GM23338 (cell line): Measurements from ENCODE around the gene OAS3. TPM values are rescaled to one million over a fixed set of nuclear protein-coding genes. Genes with fewer than 3 reads are reported as not detected.

Experiments
- ATAC-seq: fragments of 200-7000 bp; cut with Tn5 transposase; 3 replicates; pipeline ENCODE4 v1.9.1; 2020
- DNase-seq: peaks from one replicate; pipeline ENCODE4 v3.0.0-alpha.2; 2015; ENCODE audit warnings: low spot score
- H2AFZ ChIP-seq: fragments of 200-600 bp; sonication (generic); 2 replicates; pipeline ENCODE4 v1.8.0; 2016; ENCODE audit warnings: antibody characterized with exemption, mild to moderate bottlenecking, moderate library complexity
- H3F3A ChIP-seq: fragments of 200-600 bp; sonication (generic); replicated peaks from 2 replicates; pipeline ENCODE4 v1.8.0; 2017; ENCODE audit warnings: antibody characterized with exemption, mixed run types, low read depth
- H3K27ac ChIP-seq: fragments of 200-600 bp; sonication (generic); 2 replicates; pipeline ENCODE4 v1.6.1; 2016; ENCODE audit warnings: low read depth
- H3K27me3 ChIP-seq: fragments of 200-600 bp; sonication (generic); 2 replicates; pipeline ENCODE4 v1.8.0; 2016; ENCODE audit warnings: mild to moderate bottlenecking, mixed run types, moderate library complexity; ENCODE audit not compliant: insufficient read depth
- H3K36me3 ChIP-seq: fragments of 200-600 bp; sonication (generic); 2 replicates; pipeline ENCODE4 v1.8.0; 2016; ENCODE audit warnings: mild to moderate bottlenecking; ENCODE audit not compliant: insufficient read depth
- H3K4me1 ChIP-seq: fragments of 200-600 bp; sonication (generic); 2 replicates; pipeline ENCODE4 v1.8.0; 2016; ENCODE audit warnings: mild to moderate bottlenecking, moderate library complexity; ENCODE audit not compliant: insufficient read depth
- H3K4me2 ChIP-seq: fragments of 200-600 bp; sonication (generic); 2 replicates; pipeline ENCODE4 v1.7.1; 2017; ENCODE audit warnings: mixed run types
- H3K4me3 ChIP-seq: fragments of 200-600 bp; sonication (generic); 2 replicates; pipeline ENCODE4 v1.6.1; 2016; ENCODE audit warnings: mixed run types
- H3K79me2 ChIP-seq: fragments of 200-600 bp; sonication (generic); replicated peaks from 2 replicates; pipeline ENCODE4 v1.8.0; 2017; ENCODE audit warnings: mild to moderate bottlenecking; ENCODE audit not compliant: insufficient read depth
- H3K9me2 ChIP-seq: fragments of 200-600 bp; sonication (generic); 2 replicates; pipeline ENCODE4 v1.8.0; 2017; ENCODE audit not compliant: insufficient read depth
- H4K20me1 ChIP-seq: fragments of 200-600 bp; sonication (generic); replicated peaks from 2 replicates; pipeline ENCODE4 v1.8.0; 2017; ENCODE audit warnings: mild to moderate bottlenecking; ENCODE audit not compliant: insufficient read depth
- H3K27ac Mint-ChIP-seq: 2 replicates; pipeline ENCODE4 v1.8.0; 2020; ENCODE audit warnings: inconsistent platforms, mild to moderate bottlenecking, moderate library complexity, mixed read lengths
- H3K27me3 Mint-ChIP-seq: 3 replicates; pipeline ENCODE4 v1.8.0; 2022; ENCODE audit warnings: low read depth, mild to moderate bottlenecking, moderate library complexity, mixed read lengths, inconsistent platforms; ENCODE audit not compliant: insufficient read depth, poor library complexity
- H3K36me3 Mint-ChIP-seq: 3 replicates; pipeline ENCODE4 v1.8.0; 2021; ENCODE audit warnings: low read depth, mild to moderate bottlenecking, inconsistent platforms, moderate library complexity, mixed read lengths
- H3K4me1 Mint-ChIP-seq: 3 replicates; pipeline ENCODE4 v1.8.0; 2020; ENCODE audit warnings: mild to moderate bottlenecking, inconsistent platforms, mixed read lengths
- H3K4me3 Mint-ChIP-seq: 3 replicates; pipeline ENCODE4 v1.8.0; 2021; ENCODE audit warnings: moderate library complexity, mild to moderate bottlenecking, inconsistent platforms, mixed read lengths
- H3K9me3 Mint-ChIP-seq: 3 replicates; pipeline ENCODE4 v1.8.0; 2020; ENCODE audit warnings: moderate library complexity, mild to moderate bottlenecking, inconsistent platforms, mixed read lengths
- CREB1 ChIP-seq: fragments of 250-450 bp; sonication (Bioruptor Pico); IDR thresholded peaks from 2 replicates; pipeline ENCODE4 v1.5.0; 2020; ENCODE audit warnings: low read depth, mild to moderate bottlenecking, moderate library complexity
- EZH2 ChIP-seq: fragments of 200-600 bp; sonication (generic); IDR thresholded peaks from one replicate; pipeline ENCODE4 v1.8.0; 2017; ENCODE audit warnings: antibody characterized with exemption, mild to moderate bottlenecking, low read depth; ENCODE audit not compliant: unreplicated experiment
- EZH2phosphoT487 ChIP-seq: fragments of 200-600 bp; sonication (generic); IDR thresholded peaks from one replicate; pipeline ENCODE4 v1.8.1; 2018; ENCODE audit warnings: antibody characterized with exemption; ENCODE audit not compliant: unreplicated experiment
- JUNB ChIP-seq: IDR thresholded peaks from one replicate; pipeline ENCODE4 v1.6.1; 2016; ENCODE audit warnings: antibody characterized with exemption; ENCODE audit not compliant: unreplicated experiment
- NANOG ChIP-seq: IDR thresholded peaks from 2 replicates; pipeline ENCODE4 v1.6.1; 2016; ENCODE audit warnings: antibody characterized with exemption, borderline replicate concordance
- POLR2AphosphoS5 ChIP-seq: IDR thresholded peaks from 2 replicates; pipeline ENCODE4 v1.6.1; 2016; ENCODE audit warnings: antibody characterized with exemption, low read depth
- REST ChIP-seq: IDR thresholded peaks from one replicate; pipeline ENCODE4 v1.6.1; 2018; ENCODE audit warnings: antibody characterized with exemption; ENCODE audit not compliant: unreplicated experiment
- STAT1 ChIP-seq: IDR thresholded peaks from one replicate; pipeline ENCODE4 v1.6.1; 2016; ENCODE audit warnings: antibody characterized with exemption; ENCODE audit not compliant: unreplicated experiment
- ZNF114 ChIP-seq: fragments of 250-450 bp; sonication (Bioruptor Pico); IDR thresholded peaks from 2 replicates; pipeline ENCODE4 v1.5.0; 2020; ENCODE audit warnings: mild to moderate bottlenecking, moderate library complexity
- ZNF331 ChIP-seq: fragments of 250-450 bp; sonication (Bioruptor Pico); IDR thresholded peaks from 2 replicates; pipeline ENCODE4 v1.5.0; 2020; ENCODE audit warnings: low read depth, mild to moderate bottlenecking, moderate library complexity
- polyA plus RNA-seq: library from polyadenylated mRNA; unstranded; fragments of >200 nt; fragmentation: Nextera tagmentation; extraction: Ambion mirVana; gene quantifications from 2 replicates; pipeline ENCODE4 v1.2.1, GENCODE V29; 2016
- total RNA-seq: library from RNA; depleted of rRNA; stranded (reverse); fragments of >200 nt; shearing (Covaris generic); gene quantifications from 2 replicates; pipeline ENCODE4 v1.2.3, GENCODE V29; 2014
- TF ChIP-seq, protein P1 (sequence below), 2 experiments: fragments of 200-600 bp in 1 of 2; sonication (generic) in 1 of 2; conservative IDR thresholded peaks; 2 replicates each; pipeline versions ENCODE4 v1.5.1 to v1.6.1; 2016 to 2017; ENCODE audit warnings: antibody characterized with exemption in 2 of 2, low read depth in 2 of 2, mild to moderate bottlenecking in 2 of 2, moderate library complexity in 1 of 2
- TF ChIP-seq, protein P2 (sequence below): fragments of 250-450 bp; sonication (Bioruptor Pico); IDR thresholded peaks from 2 replicates; pipeline ENCODE4 v1.5.0; 2020; ENCODE audit warnings: mild to moderate bottlenecking, moderate library complexity
- TF ChIP-seq, protein P3 (sequence below): IDR thresholded peaks from 2 replicates; pipeline ENCODE4 v1.6.1; 2016; ENCODE audit warnings: antibody characterized with exemption

Gene OAS3
- total and polyA plus RNA-seq, 2 experiments from 2014 or later: 0.27 to 1.4 TPM

DNA sequence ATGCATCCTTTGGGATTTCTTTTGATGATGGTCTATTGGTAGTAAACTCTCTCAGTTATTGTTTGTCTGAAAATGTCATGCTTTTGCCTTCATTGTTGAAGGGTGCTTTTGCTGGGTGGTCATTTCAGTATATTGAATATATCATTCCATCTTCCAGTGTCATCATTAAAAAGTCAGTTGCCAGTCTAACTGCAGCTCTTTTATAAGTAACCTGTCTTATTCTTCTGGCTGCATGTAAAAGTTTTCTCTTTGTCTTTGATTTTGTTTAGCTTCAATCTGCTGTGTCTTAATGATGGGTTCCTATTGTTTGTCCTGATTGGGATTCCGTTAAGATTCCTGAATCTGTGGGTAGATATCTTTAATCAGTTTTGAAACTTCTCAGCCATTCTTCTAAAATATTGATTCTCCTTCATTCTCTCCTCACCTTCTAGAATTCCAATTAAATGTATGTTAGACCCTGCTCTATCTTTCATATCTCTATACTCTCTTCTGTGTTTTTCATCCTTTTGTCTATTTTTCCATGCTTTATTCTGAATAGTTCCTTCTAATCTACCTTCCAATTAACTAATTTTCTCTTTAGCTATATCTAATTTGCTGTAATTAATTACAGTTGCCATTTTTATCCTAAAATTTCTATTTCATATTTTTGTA lies 25.1 kb upstream of the OAS3 start:
- Histone ChIP-seq H3K36me3 (no peaks in the 10 kb centered on the region), H3K27ac (no peak overlapping the region), H3K4me3 (no peak overlapping the region), H3K9me2 (no peaks in the 10 kb centered on the region), H2AFZ (no peak overlapping the region), H4K20me1 (no peaks in the 10 kb centered on the region), H3K4me1 (no peaks in the 10 kb centered on the region), H3K27me3 (no peaks in the 10 kb centered on the region), H3K4me2 (no peak overlapping the region), H3F3A (no peaks in the 10 kb centered on the region), H3K79me2 (no peaks in the 10 kb centered on the region)
- Mint-ChIP-seq H3K4me1 (no peaks in the 10 kb centered on the region), H3K4me3 (no peak overlapping the region), H3K9me3 (peaks cover 44% of the 10 kb centered on the region), H3K36me3 (peaks cover 14% of the 10 kb centered on the region; the same call in 2 of the 3 replicates), H3K27me3 (peaks cover 7% of the 10 kb centered on the region), H3K27ac (no peak overlapping the region)
- TF ChIP-seq STAT1 (no peak), POLR2AphosphoS5 (no peak), CREB1 (CRISPR knock-in tag) (no peak), NANOG (no peak), ZNF114 (CRISPR knock-in tag) (no peak), EZH2phosphoT487 (no peak), EZH2 (no peak), JUNB (no peak), ZNF331 (CRISPR knock-in tag) (no peak), REST (no peak)
- TF ChIP-seq, protein P1, sequence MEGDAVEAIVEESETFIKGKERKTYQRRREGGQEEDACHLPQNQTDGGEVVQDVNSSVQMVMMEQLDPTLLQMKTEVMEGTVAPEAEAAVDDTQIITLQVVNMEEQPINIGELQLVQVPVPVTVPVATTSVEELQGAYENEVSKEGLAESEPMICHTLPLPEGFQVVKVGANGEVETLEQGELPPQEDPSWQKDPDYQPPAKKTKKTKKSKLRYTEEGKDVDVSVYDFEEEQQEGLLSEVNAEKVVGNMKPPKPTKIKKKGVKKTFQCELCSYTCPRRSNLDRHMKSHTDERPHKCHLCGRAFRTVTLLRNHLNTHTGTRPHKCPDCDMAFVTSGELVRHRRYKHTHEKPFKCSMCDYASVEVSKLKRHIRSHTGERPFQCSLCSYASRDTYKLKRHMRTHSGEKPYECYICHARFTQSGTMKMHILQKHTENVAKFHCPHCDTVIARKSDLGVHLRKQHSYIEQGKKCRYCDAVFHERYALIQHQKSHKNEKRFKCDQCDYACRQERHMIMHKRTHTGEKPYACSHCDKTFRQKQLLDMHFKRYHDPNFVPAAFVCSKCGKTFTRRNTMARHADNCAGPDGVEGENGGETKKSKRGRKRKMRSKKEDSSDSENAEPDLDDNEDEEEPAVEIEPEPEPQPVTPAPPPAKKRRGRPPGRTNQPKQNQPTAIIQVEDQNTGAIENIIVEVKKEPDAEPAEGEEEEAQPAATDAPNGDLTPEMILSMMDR (conservative IDR thresholded peaks at IDR 0.05; ENCODE audit: low read depth in 2 of 2): no peak
- TF ChIP-seq, protein P2, sequence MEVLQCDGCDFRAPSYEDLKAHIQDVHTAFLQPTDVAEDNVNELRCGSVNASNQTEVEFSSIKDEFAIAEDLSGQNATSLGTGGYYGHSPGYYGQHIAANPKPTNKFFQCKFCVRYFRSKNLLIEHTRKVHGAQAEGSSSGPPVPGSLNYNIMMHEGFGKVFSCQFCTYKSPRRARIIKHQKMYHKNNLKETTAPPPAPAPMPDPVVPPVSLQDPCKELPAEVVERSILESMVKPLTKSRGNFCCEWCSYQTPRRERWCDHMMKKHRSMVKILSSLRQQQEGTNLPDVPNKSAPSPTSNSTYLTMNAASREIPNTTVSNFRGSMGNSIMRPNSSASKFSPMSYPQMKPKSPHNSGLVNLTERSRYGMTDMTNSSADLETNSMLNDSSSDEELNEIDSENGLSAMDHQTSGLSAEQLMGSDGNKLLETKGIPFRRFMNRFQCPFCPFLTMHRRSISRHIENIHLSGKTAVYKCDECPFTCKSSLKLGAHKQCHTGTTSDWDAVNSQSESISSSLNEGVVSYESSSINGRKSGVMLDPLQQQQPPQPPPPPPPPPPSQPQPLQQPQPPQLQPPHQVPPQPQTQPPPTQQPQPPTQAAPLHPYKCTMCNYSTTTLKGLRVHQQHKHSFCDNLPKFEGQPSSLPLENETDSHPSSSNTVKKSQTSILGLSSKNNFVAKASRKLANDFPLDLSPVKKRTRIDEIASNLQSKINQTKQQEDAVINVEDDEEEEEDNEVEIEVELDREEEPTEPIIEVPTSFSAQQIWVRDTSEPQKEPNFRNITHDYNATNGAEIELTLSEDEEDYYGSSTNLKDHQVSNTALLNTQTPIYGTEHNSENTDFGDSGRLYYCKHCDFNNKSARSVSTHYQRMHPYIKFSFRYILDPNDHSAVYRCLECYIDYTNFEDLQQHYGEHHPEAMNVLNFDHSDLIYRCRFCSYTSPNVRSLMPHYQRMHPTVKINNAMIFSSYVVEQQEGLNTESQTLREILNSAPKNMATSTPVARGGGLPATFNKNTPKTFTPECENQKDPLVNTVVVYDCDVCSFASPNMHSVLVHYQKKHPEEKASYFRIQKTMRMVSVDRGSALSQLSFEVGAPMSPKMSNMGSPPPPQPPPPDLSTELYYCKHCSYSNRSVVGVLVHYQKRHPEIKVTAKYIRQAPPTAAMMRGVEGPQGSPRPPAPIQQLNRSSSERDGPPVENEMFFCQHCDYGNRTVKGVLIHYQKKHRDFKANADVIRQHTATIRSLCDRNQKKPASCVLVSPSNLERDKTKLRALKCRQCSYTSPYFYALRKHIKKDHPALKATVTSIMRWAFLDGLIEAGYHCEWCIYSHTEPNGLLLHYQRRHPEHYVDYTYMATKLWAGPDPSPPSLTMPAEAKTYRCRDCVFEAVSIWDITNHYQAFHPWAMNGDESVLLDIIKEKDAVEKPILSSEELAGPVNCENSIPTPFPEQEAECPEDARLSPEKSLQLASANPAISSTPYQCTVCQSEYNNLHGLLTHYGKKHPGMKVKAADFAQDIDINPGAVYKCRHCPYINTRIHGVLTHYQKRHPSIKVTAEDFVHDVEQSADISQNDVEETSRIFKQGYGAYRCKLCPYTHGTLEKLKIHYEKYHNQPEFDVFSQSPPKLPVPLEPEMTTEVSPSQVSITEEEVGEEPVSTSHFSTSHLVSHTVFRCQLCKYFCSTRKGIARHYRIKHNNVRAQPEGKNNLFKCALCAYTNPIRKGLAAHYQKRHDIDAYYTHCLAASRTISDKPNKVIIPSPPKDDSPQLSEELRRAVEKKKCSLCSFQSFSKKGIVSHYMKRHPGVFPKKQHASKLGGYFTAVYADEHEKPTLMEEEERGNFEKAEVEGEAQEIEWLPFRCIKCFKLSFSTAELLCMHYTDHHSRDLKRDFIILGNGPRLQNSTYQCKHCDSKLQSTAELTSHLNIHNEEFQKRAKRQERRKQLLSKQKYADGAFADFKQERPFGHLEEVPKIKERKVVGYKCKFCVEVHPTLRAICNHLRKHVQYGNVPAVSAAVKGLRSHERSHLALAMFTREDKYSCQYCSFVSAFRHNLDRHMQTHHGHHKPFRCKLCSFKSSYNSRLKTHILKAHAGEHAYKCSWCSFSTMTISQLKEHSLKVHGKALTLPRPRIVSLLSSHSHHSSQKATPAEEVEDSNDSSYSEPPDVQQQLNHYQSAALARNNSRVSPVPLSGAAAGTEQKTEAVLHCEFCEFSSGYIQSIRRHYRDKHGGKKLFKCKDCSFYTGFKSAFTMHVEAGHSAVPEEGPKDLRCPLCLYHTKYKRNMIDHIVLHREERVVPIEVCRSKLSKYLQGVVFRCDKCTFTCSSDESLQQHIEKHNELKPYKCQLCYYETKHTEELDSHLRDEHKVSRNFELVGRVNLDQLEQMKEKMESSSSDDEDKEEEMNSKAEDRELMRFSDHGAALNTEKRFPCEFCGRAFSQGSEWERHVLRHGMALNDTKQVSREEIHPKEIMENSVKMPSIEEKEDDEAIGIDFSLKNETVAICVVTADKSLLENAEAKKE (CRISPR knock-in tag): no peak
- TF ChIP-seq, protein P3, sequence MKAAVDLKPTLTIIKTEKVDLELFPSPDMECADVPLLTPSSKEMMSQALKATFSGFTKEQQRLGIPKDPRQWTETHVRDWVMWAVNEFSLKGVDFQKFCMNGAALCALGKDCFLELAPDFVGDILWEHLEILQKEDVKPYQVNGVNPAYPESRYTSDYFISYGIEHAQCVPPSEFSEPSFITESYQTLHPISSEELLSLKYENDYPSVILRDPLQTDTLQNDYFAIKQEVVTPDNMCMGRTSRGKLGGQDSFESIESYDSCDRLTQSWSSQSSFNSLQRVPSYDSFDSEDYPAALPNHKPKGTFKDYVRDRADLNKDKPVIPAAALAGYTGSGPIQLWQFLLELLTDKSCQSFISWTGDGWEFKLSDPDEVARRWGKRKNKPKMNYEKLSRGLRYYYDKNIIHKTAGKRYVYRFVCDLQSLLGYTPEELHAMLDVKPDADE: no peak
- no peak for ATAC-seq
- DNase-seq: no peak
